Stimulated activated naive CD4-positive, alpha-beta T cell (primary cell): ENCODE results near the gene VCPKMT.

Experiments
- DNase-seq, 6 experiments: peaks; one replicate each; lab custom pipeline; 2025; lab: John Stamatoyannopoulos, UW

VCPKMT gene

DNA sequence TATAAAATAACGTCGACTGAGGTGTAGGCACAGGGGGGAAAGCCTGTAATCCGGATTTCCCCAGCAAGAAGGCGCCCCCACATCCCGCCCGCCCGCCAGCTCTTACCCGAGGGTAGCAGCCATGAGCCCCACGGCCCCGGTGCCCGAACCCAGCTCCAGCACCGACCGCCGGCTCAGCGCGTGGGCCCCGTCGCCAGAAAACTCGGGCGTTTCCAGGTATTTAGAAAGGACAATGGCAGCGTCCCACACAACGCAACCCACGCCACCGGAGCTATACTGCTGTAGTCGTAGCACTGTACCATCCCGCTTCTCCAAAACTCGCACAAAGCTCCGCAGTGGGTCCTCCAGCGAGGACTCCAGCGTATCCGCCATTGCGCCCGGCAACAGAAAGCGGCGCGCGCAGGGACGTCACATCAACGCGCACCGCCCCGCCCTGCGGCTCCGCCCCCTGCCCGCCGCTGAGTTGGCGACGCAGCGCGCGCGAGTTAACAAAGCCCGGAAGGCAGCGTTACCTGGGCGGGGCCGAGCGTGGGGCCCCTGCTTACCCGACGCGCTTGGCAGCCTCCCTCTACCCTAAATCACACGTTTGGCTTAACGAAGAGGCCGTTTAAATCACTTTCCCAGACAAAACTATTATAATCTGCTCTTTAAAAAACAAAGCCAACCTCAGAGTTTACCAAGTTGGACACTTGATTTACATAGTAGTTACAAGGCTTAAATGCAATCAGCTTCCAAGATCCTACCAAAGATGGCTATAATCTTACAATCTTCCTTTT is at the start of gene VCPKMT:
TSS of gene VCPKMT (minus strand) at position 392 of the 776 bp plus-strand sequence. CDS start at position 372, 20 bp downstream.
- peak; percentile 92 to 95 (median 93) for DNase-seq

DNA sequence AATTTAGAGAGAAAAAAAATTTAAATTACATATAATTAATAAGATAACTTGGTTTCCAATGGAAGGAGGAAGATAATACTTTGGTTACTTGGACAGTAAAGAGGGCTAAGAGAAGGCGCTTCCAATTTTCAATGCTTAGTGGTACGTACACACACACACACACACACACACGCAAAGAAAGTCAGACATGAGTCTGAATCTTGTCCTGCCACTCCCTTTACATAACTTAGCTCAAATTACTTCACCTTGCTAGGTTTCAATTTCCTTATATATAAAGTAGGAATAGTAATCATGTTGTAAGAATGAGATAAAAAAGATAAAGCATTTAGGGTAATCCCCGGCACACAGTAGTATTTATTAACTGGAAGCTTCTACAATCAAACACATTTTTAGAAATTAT is 39.7 kb upstream of the VCPKMT start:
- DNase-seq = no peak

DNA sequence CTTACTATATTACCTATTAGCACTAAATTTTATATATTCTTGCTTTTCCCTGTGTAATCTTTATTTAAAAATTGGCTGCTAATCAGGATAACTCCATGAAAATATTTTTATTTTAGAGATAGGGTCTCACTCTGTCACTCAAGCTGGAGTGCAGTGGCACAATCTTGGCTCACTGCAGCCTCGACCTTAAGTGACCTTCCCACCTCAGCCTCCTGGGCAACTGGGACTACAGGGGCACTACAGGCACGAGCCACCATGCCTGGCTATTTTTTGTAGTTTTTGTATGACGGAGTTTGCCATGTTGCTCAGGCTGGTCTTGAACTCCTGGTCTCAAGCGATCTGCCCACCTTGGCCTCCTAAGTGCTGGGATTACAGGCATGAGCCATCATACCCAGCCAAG is 32.4 kb upstream of the VCPKMT start:
- no peak for DNase-seq

DNA sequence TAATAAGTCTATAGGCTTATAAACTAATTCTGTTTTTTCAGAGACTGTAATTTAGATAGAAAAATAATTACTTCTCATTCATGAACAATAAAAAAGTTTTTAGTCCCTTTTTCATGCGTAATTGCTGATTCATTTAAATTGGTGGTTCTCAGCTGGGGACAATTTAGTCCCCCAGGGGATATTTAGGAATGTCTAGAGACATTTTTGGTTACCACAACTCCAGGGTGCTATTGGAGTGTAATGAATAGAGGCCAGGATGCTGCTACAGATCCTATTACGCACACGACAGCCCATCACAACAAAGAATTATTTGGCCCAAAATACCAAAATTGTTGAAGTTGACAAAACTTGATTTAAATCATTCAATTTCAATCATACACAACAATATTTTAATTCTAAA is 22.8 kb upstream of the VCPKMT start:
- DNase-seq = no peak

DNA sequence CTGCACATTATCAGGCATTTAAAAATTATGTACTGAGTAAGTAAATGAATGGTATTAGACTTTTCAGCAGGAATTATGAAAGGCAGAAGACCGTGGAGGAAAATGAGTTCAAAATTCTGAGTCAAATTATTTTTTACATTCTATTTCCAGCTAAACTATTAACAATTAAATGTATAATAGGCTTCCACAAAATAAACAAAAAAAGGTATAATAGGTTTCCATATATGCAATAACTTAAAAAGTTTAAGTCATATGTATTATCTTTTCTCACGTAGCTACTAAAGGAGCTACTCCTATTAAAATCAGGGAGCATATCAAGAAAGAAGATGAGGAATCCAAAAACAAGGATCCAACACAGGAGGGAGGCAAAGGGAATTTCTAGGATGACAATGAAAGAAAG is 11.4 kb upstream of the VCPKMT start:
- no peak for DNase-seq

DNA sequence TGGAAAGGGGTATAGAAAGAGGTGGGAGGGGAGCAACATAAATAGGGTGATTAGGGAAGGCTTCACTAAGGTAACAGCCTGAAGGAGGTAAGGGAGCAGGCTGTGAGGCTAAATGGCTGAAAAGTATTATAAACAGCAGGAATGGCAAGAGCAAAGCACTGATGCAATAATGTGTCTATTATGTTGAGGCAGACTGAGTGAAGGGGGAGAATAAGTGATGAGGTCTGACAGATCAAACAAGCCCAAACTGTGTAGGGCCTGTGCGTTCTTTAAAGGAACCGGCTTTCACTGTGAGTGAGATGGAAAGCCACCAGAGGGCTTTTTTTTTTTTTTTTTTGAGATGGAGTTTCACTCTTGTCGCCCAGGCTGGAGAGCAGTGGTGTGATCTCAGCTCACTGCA is 6.7 kb upstream of the VCPKMT start:
- DNase-seq = no peak

DNA sequence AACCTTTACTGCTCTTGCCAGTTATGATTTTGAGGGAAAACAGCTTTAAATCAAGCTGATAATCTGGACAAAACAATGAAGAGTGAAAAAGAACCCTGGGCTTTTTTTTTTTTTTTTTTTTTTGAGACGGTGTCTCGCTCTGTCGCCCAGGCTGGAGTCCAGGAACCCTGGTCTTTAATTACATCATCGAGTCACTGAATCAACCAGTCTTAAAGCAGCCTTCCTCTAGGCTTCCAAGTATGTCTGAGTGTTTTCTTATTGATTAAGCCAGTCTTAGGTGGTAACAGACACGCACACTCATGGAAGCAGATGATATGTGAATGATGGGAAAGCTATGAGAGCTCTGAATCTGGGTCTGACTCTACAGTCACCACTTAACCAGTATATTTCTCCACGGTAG is 5.9 kb upstream of the VCPKMT start:
- no peak for DNase-seq

DNA sequence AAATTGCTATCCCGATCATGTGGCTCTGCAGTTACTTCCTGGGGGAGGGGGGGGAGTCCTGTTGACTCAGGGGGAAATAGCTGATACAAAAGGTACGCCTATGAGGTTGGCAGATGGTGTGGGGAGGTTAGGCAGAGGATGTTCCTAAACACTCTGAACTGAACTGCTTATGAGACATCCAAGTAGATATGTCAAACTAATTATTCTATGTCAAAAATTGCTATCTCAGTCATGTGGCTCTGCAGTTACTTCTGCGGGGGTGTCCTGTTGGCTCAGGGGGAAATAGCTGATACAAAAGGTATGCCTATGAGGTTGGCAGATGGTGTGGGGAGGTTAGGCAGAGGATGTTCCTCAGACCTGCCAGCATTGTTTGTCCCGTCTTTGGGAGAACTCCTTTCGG is 5.1 kb upstream of the VCPKMT start:
- no peak for DNase-seq

DNA sequence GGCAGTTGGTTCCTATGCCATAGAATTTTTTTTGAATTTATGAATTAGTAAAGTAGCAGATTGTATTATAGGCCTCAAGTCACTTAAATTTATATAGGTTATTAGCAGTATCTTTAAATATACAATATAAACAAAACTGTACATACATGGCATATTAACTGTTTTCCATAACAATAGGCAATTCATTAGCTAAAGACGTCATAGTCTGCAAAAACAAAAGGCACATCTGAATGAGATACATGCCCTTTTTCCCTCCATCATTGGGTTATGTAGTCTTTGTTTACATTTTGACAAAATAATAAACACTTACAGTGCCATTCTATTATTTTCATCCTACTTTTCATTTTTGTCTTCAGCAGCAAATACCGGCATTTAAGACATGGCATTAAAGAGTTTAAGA is 1.1 kb upstream of the VCPKMT start:
- no peak for DNase-seq

DNA sequence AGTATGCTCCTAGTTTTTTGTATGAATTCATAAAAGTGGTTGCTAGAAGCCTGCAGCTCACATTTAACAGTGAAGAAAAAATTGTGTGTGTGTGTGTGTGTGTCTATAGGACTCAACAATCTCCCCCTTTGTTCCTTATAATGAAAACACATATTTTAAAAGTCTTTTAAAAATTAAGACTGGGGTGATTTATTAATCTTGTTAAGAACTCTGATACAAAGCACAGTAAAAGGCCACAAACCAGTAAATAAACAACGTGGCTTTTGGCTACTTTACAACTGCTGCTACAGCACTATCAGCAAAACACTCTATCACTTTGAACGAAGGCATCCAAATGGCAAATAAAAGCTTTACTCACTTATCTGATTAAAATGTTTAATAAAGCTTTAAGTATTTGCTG is 594 bp upstream of the VCPKMT start:
- no peak for DNase-seq

DNA sequence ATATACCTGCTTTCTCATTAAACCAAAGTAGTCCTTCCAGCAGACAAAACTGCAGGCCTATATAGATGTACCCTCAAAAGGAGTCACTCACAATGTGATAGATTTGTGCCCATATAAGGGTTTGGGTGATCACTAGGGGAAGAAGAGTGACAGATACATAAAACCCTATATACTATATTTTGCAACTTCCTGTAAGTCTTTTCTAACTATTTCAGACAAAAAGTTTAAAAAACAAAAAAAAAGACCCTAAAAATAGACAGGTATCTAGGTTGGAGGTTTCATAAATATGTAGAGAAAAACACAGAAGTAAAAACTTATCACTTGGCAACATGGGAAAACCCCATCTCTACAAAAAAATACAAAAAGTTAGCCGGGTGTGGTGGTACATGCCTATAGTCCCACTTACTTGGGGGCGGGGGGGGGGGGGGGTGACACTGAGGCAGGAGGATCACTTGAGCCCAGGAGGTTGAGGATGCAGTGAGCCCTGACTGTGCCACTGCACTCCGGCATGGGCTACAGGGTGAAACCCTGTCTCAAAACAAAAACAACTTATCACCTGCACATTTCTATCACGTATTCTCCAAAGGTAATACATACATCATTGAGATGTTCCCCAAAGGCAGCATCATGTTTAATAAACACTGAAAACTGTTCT is 2.9 kb downstream of the VCPKMT start:
- no peak for DNase-seq

DNA sequence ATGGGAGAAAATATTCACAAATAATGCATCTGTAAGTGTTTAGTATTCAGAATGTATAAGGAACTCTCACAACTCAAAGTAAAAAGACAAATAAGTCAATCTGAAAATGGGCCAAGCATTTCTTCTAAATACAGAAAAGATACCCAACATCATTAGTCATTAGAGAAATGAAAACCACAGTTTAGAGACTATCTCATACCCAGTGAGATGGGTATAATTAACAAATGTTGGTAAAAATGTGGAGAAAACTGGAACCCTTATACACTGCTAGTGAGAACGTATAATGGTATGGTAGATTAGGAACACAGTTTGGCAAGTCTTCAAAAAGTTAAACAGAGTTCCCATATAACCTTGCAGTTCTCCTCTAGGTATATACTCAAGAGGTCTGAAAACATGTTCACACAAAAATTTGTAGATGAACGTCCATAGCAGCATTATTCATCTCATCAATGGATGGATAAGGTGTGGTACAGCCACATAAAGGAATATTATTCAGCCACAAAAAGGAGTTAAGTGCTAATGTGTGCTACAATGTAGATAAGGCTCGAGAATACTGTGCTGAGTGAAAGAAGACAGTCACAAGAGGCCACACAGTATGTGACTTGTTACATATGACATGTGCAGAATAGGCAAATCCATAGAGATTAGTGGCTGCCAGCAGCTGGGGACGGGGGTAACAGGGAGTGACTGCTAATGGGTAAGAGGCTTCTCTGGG is 5.9 kb downstream of the VCPKMT start:
- DNase-seq = no peak

DNA sequence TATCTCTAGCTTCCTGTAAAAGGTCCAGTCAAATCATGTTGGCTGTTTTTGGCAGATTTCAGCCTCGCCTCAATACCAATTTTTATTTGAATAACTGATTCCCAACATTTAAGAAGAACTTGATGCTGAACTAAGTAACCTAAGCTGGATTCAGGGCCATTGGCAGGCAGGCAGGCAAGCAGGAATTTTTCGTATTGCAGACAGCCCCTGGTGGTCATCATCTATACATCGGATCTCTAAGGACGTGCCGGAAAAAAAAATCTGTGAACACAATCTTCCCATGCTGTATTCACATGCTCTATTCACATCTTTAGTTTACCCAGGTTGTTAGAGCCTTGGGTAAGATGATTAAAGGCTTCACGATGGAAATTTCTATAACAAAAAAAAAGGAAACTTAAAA is 7.0 kb downstream of the VCPKMT start:
- DNase-seq = no peak

DNA sequence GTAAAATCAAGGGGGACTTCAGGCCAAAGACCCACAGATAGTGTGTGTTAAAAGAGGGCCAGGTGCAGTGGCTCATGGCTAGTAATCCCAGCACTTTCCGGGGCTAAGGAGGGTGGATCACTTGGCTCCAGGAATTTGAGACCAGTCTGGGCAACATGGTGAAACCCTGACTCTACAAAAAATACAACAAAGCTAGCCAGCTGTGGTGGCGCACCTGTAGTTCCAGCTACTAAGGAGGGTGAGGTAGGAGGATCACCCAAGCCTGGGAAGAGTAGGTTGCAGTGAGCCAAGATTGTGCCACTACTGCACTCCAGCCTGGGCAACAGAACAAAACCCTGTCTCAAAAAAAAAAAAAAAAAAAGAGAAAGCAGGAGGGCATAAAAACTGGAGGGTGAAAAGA is 8.5 kb downstream of the VCPKMT start:
- DNase-seq = no peak

DNA sequence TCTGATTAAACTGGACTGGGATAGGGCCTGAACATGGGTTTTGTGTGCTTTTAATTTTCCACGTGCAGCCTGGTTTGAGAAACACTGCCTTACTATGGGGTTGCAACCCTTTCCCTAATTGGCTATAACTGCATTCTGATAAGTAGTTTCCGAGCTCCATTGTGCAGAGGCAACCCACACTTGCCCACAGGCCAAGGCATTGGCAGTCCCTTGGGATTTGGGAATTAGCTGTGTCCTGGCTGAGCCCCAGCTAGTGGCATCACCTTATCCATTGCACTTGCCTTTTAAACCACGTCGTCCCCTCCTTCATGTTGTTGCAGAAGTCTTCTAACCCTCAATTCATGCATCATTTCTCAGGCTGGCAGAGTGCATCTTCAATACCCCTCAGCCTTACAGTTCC is 10.2 kb downstream of the VCPKMT start:
- DNase-seq = no peak

DNA sequence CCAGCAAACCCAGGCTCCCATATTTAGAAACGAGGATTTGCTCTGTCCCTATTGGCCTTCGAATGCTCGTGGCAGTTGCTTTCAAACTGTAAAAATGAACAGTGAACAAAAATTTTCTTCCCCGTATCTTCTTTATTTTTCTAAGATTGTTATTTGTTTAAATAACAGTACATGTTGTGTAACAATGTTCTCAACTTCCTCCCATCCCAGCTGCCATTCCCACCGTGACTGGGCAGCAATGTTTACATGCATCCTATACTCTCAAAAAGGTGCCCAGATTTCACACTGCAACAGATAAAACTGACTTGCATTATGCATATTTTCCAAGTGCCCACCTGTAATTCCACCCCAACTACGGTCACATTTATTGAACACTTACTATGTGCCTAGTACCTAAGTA is 12.8 kb downstream of the VCPKMT start:
- no peak for DNase-seq

DNA sequence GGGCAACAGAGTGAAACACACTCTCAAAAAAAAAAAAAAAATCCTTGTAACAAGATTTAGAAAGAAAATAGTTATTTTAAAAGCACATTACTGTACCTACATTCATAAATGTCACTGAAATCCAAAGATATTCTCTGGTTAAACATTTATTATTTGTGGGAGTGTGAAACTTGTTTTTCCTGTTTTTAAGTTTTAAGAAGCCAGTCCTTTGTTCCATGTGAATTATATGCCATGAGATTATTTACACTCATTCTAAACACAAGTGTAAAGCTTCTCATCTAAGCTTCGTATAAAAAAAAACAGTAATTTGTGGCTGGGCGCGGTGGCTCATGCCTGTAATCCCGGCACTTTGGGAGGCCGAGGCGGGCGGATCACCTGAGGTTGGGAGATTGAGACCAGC is 15.0 kb downstream of the VCPKMT start:
- DNase-seq = no peak

DNA sequence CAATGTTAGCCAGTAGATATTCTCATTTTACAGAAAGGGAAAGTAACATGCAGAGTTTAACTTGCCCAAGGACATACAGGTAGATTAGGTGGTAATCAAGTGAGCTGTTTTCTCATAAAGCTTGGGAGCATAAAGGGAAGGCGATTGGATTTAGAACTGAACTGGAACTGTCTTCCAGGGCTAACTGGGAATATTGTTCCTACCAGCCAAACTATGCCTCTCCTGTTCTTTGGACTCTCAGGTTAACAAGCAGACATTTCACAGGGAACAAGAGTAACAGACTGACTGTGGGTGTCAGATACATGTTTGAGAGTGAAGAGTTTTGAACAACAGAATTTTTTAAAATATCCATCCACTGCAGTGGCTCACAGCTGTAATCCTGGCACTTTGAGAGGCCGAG is 15.6 kb downstream of the VCPKMT start:
- no peak for DNase-seq

DNA sequence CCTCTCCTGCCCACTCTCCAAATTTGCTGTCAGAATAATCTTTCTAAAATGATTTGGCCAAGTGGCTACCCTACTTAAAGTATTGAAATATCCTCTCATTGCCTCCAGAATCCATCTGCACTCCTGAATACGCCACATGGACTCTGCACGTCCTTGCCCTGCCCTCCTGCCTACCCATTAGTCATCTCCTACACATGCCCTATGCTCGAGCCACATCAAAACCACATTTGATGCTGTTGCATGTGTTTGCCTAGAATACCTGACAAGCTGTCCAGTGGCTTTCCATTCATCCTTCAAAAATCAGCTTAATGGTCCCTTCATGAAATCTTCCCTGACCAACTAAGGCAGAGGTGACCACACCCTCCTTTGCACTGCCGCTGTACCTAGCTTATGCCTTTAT is 17.0 kb downstream of the VCPKMT start:
- no peak for DNase-seq

DNA sequence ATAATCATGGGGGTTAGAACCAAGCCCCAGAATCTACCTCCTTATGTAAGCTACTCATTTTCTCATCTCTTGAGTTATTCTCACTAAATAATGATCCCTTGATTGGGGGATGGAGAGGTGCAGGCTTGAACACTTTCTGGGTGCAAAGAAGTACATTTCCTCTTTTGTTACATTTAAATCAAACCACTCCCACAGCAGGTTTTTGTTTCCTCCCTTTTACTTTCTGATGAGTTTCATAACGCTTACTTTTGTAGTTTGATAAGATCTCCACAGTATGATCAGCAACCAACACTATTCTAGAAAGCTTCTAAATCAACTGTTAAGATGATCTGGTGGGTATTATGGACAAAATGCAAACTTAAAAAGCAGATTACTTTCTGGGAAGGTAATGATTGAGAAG is 20.5 kb downstream of the VCPKMT start:
- DNase-seq = peak in 3 of 6 experiments; percentile 47 to 65 (median 65)

DNA sequence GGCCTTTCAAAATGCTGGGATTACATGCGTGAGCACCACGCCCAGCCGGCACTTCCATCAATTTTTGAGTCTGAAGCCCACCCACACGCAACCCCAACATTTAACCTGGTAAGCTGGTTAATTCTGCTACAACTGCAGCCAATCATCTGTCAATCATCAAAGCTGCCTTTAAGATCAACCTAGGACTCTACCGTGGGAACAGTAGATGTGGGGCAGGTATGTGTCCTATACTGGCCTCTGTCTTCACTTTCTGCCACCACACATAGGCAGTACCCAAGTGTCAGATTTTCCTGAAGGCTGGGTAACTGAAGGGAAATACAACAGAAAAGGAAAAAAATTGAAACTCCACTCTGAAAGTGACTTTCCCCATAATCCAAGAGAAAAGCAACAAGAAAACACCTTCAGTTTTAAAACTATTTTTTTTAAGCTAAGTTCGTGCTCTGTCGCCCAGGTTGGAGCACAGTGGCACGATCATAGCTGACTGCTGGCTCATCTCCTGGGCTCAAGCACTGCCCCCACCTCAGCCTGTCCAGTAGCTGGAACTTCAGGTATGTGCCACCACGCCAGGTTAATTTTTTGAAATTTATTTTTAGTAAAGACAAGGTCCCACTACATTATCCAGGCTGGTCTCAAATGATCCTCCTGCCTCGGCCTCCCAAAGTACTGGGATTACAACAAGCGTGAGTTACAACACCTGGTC is 22.2 kb downstream of the VCPKMT start:
- DNase-seq = no peak

DNA sequence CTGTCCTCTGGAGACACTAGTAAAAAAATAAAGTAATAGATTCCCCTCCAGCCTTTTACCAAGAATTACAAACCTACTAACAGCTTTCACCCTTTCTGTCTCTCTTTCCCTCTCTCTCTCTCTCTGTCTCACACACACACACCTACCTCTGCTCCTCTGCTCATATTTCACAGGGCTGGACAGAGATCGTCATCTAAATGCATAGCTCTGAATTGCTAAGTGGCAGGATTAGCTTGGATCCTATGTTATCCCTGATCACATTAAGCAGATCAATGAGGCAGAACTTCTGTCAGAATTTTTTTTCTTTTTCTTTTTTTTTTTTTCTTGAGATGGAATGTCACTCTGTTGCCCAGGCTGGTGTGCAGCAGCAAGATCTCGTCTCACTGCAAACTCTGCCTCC is 22.9 kb downstream of the VCPKMT start:
- DNase-seq = no peak
